Panc1 (cell line): ENCODE results near the gene MTHFD2. TPM values are rescaled to one million over a fixed set of nuclear protein-coding genes. Genes with fewer than 3 reads are reported as not detected.

Experiments
- ATAC-seq: fragments of 200-7000 bp; cut with Tn5 transposase; 2 replicates; pipeline ENCODE4 v1.9.1; 2020; ENCODE audit warnings: mild to moderate bottlenecking, moderate library complexity
- BruUV-seq: library from RNA; stranded (reverse); fragments of 400-500 nt; replicated peaks from 2 replicates; lab custom pipeline; 2021; lab: Mats Ljungman, UMichigan
- CTCF ChIA-PET: fragments of 300-600 bp; sonication (Branson Sonifier 250); formaldehyde crosslinking; loops from one replicate; lab custom pipeline; 2022; ENCODE audit warnings: antibody characterized with exemption; lab: Charles Lee
- POLR2A ChIA-PET: fragments of 300-600 bp; sonication (Branson Sonifier 250); formaldehyde crosslinking; loops from one replicate; lab custom pipeline; 2022; ENCODE audit warnings: antibody characterized with exemption; lab: Charles Lee
- DNase-seq: peaks from one replicate; pipeline ENCODE4 v3.0.0-alpha.2; 2010; ENCODE audit warnings: low read depth, low spot score
- H3K27ac ChIP-seq: 2 replicates; pipeline ENCODE4 v1.5.1; 2011; ENCODE audit warnings: mild to moderate bottlenecking, low read length, inconsistent platforms
- H3K27me3 ChIP-seq: fragments of 200-500 bp; sonication (Bioruptor generic); 2 replicates; pipeline ENCODE4 v1.6.0; 2014; ENCODE audit warnings: low read length, inconsistent platforms; ENCODE audit not compliant: control insufficient read depth, insufficient read depth
- H3K36me3 ChIP-seq: fragments of 200-500 bp; sonication (Bioruptor generic); 2 replicates; pipeline ENCODE4 v1.5.1; 2014; ENCODE audit warnings: inconsistent platforms, mild to moderate bottlenecking, low read length, moderate library complexity; ENCODE audit not compliant: control insufficient read depth, insufficient read depth
- H3K4me1 ChIP-seq: 2 replicates; pipeline ENCODE4 v1.5.1; 2011; ENCODE audit warnings: inconsistent platforms, mild to moderate bottlenecking, low read length, moderate library complexity; ENCODE audit not compliant: control insufficient read depth, insufficient read depth
- H3K4me3 ChIP-seq, 2 experiments: 2 replicates each; pipeline ENCODE4 v1.5.1; 2011 to 2012; ENCODE audit warnings: low read depth in 2 of 2, low read length in 2 of 2, mild to moderate bottlenecking in 2 of 2, inconsistent platforms in 1 of 2, moderate library complexity in 1 of 2
- H3K9me3 ChIP-seq: fragments of 200-500 bp; sonication (Bioruptor generic); 2 replicates; pipeline ENCODE4 v1.5.1; 2014; ENCODE audit warnings: low read depth, mild to moderate bottlenecking, inconsistent platforms, low read length, moderate library complexity; ENCODE audit not compliant: control insufficient read depth, insufficient read depth
- CTCF ChIP-seq: fragments of 450-650 bp; IDR thresholded peaks from 2 replicates; pipeline ENCODE4 v1.5.1; 2017; ENCODE audit warnings: mild to moderate bottlenecking
- POLR2AphosphoS5 ChIP-seq: IDR thresholded peaks from 2 replicates; pipeline ENCODE4 v1.6.1; 2012; ENCODE audit warnings: mild to moderate bottlenecking, low read depth, low read length, moderate library complexity
- REST ChIP-seq, 2 experiments: IDR thresholded peaks; 2 replicates each; pipeline ENCODE4 v1.6.1; 2011 to 2012; ENCODE audit warnings: low read depth in 2 of 2, control low read depth in 1 of 2, low read length in 1 of 2, mild to moderate bottlenecking in 1 of 2, moderate library complexity in 1 of 2; ENCODE audit not compliant: insufficient read depth in 1 of 2
- SIN3A ChIP-seq: IDR thresholded peaks from 2 replicates; pipeline ENCODE4 v1.6.1; 2012; ENCODE audit warnings: low read depth, mild to moderate bottlenecking, low read length, moderate library complexity, borderline replicate concordance; ENCODE audit not compliant: insufficient read depth
- TCF7L2 ChIP-seq: IDR thresholded peaks from 2 replicates; pipeline ENCODE4 v1.6.1; 2011; ENCODE audit warnings: mild to moderate bottlenecking, low read depth, low read length, inconsistent platforms
- in situ Hi-C: cut with HindIII; loops from 2 replicates; pipeline ENCODE4 v1.10.0; 2016; ENCODE audit warnings: low sequenced_read_pairs, low pct_unique_long_range_greater_than_20kb
- intact Hi-C: fragments of 100-400 bp; cut with micrococcal nuclease; formaldehyde crosslinking; loops from one replicate; pipeline ENCODE4 v1.10.0; 2022; ENCODE audit not compliant: unreplicated experiment
- total RNA-seq: library from RNA; stranded (reverse); gene quantifications from one replicate; pipeline ENCODE4 v1.2.1, GENCODE V29; 2021; ENCODE audit not compliant: unreplicated experiment

Gene MTHFD2
- total RNA-seq, 1 experiment from 2014 or later, result 215 TPM

GRCh38 chr2:74194799-74195198, 3.6 kb upstream of the MTHFD2 start:
- ATAC-seq (no peak), DNase-seq (no peak)
- TF ChIP-seq POLR2AphosphoS5 (no peak), CTCF (no peak), REST (IDR thresholded peaks at IDR 0.05; ENCODE audit: insufficient read depth in 1 of 2, low read depth in 2 of 2, low read length in 1 of 2) (no peak), TCF7L2 (no peak), SIN3A (no peak)
- Histone ChIP-seq H3K4me1 (peaks cover 14% of the 10 kb centered on the region; the same call in 1 of the 2 replicates), H3K4me3 (no peak overlapping the region), H3K27me3 (no peaks in the 10 kb centered on the region), H3K27ac (no peak overlapping the region), H3K9me3 (no peaks in the 10 kb centered on the region), H3K36me3 (no peaks in the 10 kb centered on the region; the same call in 1 of the 2 replicates)
- intact Hi-C loops, result no loop called here
- POLR2A ChIA-PET, result no interaction called here
- no TSS peak for BruUV-seq
- in situ Hi-C loops, result no loop called here
- CTCF ChIA-PET, result no interaction called here

GRCh38 chr2:74197049-74197448, 1.4 kb upstream of the MTHFD2 start:
- intact Hi-C loops (no loop called here), in situ Hi-C loops (no loop called here)
- no TSS peak for BruUV-seq
- CTCF ChIA-PET, result no interaction called here
- H3K36me3 ChIP-seq, result peaks cover under 1% of the 10 kb centered on the region
- peaks cover 27% of the 10 kb centered on the region for H3K4me1 ChIP-seq
- no peaks in the 10 kb centered on the region for H3K9me3 ChIP-seq
- peak overlapping the region; percentile 88 for H3K27ac ChIP-seq
- DNase-seq (no peak), ATAC-seq (no peak)
- no peaks in the 10 kb centered on the region for H3K27me3 ChIP-seq
- H3K4me3 ChIP-seq, result no peak overlapping the region
- POLR2A ChIA-PET, result interaction anchor here (1.5 kb wide), 1 partner anchor 19 kb away, joined by 3 read pairs; the partner anchor contains the start of gene MOB1A
- TF ChIP-seq REST (IDR thresholded peaks at IDR 0.05; ENCODE audit: insufficient read depth in 1 of 2, low read depth in 2 of 2, low read length in 1 of 2) (no peak), SIN3A (no peak), CTCF (no peak), TCF7L2 (no peak), POLR2AphosphoS5 (no peak)
